ENCODE results near the gene CABP2.
A peak's percentile ranks its signal among the peaks of the same experiment; 100 is the strongest.
"Not testable (repeated sequence)": the region's sequence is repeated elsewhere in the genome, so short reads cannot be mapped to it uniquely, and the experiment has no call there.

CABP2 gene

DNA sequence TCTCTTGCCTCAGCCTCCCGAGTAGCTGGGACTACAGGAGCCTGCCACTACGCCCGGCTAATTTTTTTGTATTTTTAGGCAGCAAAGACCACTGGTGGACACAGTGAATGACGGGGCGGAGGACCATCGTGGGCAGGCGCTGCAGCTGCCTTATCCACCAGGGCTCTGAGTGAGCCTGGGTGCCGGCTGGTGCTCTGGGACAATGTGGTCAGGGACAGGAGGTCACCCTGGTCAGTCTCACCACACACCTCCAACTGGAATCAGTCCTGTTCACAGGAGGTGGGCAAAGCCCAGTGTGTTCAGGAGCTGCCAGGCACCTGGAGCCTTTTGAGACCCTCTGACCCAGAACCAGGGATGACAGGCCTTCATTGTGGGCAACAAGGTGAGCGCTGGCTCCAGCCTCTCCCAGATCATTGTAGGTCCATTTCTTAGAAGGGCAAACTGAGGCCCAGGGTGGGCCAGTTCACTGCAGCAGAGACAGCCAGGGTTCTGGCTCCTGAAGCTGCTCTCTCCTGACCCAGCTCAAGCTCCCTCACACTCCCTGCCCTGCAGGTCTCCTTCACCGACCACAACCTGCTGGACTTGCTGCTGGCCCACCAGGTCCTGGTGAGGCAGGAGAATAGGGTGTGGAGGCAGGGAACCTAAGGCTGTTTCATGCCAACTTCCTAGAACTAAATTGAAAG is 15.7 kb upstream of the CABP2 start:
- DNase-seq (ENCODE audit: low read depth), result no peak

DNA sequence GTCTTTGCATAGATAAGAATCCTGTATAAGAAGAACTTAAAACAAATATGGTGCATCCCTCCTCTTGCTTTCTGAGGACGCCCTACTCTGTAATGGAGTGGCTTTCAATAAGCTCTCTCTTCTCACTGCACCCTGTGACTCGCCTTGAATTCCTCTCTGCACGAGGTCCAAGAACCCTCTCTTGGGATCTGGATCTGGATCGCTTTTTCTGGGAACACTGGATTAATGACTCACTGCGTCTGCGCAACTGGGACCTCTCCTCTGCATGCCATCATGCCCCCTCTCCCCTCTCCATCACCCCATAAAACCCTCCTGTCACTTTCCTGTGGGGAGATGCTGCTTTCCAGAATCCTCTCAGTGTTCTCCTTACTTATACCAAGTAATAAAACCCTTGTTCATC is 15.1 kb upstream of the CABP2 start:
- no peak for DNase-seq (ENCODE audit: low read depth)

DNA sequence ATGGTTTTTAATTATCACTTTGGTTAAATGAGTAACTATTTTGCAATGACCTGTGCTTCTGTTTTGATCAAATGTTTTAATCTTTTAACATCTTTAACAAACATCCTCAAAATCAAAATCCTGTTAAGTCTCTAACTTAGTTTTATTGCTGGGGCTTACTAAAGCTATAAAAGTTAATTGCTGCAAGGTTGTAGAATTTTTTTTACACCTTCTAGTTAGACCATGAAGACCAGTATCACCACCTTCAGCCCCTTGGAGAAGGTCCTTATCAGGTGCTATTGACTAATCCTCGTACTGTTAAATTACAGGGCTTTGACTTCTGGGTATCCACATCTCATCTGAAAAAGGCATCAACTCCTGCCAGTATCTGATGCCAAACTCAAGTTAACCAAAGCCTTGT is 12.3 kb upstream of the CABP2 start:
- DNase-seq (ENCODE audit: low read depth), result no peak

DNA sequence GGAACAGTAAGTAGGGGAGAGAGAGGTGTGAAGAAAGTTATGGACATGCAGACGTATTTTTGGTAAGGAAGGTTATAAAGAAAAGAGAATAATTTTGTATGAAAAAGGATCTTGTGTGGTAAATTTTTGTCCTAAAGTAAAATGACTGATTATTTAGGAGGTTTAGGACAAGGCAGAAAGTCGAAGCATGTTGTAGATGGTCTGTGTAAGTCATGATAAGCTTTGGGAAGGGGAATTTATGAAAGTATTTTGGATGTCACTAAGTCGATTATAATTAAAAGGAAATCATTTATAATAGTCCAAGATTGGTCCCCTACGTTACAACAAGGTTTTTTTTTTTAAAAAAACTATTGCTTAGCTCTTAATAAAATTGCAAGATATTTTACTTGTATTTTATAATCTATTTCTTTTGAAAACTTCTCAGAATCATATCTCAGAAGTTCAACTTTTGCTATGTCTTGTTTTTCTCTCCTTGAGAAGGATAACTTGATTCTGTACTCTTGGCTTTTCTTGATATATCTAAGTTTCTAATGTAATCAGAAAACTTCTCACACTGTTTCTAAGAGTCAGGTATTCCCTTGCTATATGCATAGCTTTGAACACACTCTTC is 10.9 kb upstream of the CABP2 start:
- DNase-seq (ENCODE audit: low read depth), result no peak

DNA sequence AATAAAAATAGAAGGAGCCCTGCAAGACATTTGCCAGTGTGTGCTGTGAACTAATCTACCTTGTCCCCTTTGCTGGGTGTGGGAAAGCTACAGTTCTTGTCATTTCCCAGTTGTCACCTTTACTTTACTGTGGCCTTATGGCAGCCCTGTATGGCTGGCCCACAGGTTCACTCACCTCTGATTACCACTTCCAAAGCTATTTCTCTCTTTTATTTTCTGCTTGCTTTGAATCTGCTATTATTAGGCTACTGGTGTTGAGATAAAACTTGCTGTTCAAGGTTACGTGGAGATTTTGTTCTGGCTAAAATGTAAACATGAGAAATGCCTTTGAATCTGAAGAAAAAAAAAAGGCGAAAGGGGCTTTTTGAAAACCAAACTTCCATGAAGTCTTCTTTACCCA is 9.6 kb upstream of the CABP2 start:
- no peak for DNase-seq (ENCODE audit: low read depth)

DNA sequence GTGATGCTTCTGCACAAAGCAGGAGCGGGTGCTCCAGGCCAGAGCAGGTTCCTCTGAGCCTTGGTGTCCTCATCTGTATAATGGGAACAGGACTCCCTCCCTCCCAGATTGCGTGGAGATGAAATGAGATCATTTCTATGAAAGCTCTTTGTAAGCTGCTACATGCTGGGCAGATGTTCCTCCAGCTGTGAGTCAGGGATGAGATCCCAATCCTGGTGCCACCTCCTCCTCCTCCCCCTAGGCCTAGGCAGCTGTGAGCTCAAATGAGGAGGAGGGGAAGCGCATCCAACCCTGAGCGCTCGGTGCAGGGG is 7.0 kb upstream of the CABP2 start:
- no peak for DNase-seq (ENCODE audit: low read depth)

DNA sequence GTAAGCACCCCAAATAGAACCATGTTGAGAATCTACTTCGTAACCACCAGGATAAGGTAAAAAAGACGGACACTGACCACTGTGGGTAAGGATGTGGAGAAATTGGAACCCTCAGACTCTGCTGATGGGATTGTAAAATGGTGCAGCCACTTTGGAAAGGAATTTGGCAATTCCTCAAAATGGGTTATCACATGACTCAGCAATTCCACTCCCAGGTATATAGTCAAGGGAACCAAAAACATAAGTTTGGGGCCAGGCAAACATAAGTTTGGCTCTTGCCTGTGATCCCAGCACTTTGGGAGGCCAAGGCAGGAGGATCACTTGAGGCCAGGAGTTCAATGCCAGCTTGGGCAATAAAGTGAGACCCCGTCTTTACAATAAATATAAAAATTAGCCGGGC is 5.1 kb upstream of the CABP2 start:
- DNase-seq (ENCODE audit: low read depth), result no peak

DNA sequence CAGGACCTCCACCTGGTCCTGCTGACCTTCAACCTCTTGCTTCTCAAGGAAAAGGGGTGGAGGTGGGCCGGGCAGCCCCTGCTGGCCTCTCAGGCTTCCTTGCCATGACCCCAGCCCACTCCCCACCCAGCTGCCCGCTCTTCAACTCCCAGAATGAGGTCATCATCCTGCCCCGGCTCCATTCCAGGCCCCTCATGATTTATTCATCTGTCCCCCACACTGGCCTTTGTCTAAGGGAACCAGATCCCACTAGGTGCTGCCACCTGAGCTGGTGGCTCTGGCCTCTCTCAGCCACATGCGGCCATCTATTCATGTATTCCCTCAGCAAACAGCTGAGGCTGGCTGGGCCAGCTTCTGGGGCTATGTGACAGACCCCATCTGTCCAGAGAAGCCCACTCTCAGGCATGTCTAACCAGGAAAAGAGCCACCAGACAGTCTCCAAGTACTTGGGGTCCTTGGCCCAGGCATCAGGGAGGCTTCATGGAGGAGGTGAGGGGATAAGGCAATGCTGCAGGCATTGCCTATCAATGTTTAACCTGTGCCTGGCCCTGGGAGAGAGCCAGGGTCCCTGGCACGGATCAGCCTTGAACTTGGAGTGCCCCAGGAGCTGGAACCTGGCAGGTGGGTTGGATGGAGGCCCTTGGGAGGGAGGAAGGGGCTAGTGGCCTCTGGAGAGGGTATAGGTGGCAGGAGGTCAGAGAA is 2.2 kb upstream of the CABP2 start:
- no peak for DNase-seq (ENCODE audit: low read depth)

DNA sequence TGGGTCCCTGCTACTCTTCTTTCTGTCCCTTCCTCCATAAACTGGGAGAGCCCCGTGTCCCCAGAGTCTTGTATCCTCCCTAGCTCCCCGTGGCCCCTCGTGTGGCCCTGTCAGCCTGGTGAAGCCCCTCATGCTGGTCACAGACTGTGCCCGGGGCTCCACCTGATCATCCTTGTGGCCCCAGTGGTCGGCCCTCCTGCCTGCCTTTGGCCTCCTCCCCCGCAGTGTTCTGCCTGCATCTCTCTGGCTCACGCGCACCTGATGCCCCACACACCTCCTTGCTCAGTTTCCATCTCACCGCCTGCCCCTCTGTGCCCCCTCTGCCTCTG is 1.2 kb upstream of the CABP2 start:
- no peak for DNase-seq (ENCODE audit: low read depth)

DNA sequence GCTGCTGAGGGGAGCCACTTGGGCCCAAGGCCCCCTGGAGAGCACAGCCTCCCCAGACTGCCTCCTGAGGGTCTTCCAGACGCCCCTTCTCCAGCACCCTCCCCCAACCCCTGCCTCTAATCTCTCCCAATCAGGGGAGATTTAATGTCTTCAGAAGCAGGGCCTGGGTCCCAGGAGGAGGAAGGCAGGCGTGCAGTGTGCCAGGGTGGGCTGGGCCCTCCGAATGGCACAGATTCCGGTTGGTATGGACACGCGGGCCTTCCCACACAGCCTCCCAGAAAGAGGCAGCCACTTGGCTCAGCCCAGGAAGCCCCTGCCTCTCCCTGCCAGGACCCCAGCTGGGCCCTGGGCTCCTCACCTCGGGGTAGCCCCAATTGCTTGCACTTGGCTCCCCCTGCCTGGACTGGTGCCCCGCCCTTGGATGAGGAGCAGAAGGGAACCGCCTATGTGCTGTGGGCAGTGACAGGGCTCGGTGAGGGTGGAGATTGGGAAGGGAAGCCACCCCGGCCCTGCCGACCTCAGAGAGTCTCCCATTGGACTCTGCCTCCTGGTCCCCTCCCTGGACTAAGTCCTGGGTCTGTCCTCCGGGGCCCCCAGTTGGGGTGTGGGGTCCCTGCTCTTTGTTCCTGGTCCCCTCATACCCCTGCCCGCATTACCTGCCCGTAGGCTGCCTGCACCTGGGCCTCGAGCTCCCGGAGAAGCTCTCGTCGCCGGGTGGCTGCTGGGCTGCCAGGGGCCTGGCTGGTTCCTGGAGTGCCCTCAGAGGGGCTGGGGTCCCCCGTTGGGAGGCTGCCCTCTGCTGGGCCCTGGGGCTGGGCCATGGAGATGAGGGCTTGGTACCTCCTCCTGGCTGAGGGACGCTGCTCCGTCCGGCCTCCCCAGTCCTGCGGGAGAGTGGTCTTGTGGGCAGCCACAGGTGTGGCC is 572 bp upstream of the CABP2 start:
- DNase-seq (ENCODE audit: low read depth), result no peak

DNA sequence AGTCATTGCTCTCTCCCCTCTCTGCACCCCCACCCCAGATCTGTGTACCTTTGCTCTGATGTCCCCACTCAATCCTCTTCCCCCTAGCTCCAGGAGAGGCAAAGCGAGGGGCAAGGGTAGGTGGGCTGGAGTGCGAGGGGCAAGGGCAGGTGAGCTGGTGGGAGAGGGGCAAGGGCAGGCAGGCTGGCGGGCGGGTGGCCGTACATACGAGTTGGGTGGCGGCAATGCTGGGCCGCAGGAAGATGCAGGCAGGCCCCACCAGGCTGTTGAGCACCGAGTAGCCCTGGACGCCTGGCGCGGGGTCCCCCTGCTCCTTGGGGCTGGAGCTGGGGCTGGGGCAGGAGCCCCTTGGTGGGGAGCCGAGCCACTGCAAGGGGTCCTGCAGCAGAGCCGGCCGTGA is 908 bp downstream of the CABP2 start:
- no peak for DNase-seq (ENCODE audit: low read depth)

DNA sequence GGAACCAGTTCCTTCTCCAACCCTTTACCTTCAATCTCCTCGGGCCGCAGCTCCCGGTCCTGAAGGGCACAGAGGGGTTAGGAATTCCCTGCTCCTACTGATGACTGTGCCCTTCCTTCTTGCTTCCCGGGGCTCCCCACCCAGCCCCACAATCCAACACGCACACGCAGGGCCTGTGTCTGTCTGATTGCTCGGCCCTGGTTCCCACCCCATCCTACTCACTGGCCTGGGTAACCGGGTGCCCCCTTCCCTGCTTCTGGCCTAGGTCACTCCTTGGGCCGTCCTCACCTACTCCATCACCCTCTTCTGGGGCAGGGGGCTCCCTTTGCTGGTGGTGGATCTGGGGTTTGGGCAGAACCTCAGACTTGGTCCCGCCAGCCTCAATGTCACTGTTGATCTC is 1.3 kb downstream of the CABP2 start:
- DNase-seq (ENCODE audit: low read depth), result no peak

DNA sequence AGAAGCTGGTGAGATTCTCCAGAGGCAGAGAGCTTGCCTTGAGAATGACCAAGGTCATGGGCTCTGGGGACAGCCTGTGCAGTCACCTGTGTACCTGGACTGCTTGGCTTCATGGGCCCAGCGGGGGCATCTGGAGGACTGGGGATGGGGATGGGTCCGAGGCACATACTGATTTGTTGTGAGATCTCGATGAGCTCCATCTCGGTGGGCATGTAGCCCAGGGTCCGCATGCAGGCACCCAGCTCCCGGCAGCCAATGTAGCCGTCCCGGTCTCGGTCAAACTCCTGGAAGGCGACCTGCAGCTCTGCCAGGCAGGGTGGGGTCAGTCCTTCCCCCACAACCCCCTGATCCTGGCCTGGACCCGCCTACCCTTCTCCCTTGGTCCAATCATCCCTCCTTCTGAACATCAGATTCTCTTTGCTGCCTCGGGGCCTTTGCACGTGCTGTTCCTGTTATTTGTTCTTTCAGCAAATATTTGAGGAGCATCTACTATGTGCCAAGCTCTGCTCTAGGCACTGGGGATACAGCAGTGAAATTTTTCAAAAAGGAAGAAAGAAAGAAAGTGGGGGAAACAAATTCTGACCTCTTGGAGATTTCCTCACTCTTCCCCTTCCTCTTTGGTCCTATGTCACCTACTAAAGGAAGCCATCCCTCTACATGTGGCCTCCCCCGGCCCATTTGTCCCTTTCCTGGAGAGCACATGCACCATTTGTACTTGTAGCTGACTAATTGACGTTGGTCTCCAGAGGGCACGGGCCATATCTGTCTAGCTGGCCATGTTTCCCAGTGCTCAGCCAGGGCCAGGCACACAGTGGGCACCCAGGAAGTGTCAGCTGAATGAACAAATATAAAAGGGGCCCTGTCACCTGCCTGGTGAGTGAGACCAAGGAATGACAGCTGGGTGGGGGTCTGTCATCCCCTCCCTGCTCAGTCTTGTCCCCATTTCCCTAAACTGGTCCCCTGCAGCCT is 2.1 kb downstream of the CABP2 start:
- DNase-seq (ENCODE audit: low read depth), result no peak

DNA sequence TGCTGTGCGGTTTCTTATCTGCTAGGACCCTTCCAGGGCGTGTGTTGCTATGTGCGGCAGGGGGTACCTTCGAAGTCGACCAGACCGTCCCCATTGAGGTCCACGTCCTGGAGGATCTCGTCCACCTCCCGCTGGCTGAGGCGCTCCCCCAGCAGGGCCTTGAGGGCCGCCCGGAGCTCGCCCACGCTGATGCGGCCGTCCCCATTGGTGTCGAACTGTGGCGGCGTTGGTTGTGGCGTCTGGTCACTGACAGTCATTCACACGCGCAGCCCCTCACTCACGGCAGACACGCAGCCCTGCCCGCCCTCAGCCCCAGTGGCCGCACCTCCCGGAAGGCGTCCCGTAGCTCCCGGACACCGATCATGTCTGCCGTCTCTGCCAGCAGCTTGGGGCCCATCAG is 3.5 kb downstream of the CABP2 start:
- no peak for DNase-seq (ENCODE audit: low read depth)

DNA sequence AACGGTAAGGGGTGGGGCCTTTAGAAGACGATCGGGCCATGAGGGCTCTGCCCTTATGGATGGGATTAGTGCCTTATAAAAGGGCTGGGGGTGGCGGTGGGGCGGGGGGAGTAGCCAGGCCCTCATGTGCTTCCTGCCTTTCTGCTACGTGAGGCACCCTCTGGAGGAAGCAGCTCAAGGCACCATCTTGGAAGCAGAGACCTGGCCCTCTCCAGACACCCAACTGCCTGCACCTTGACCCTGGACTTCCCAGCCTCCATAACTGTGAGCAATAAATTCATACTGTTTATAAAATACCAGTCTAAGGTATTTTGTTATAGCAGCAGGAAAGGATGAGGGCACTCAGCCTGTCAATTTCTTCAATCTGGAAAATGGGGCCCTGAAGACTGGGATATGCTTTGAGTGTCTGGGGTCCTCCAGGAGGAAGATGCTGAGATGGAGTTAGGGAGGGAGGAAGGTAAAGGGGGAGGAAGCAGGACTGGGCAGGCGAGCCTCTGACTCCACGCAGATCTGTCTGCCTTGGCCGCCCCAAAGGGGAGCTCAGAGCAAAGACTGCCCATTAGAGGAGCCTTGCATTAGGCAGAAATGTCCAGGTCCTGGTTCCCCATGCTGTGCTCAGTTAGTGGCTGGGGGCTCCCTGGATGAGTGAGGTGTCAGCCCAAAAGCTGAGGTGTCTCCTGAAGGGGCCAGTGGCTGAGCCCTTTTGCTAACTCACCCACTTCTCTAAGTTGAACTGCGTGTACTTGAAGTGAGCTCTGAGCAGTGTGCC is 5.3 kb downstream of the CABP2 start:
- DNase-seq (ENCODE audit: low read depth), result no peak

DNA sequence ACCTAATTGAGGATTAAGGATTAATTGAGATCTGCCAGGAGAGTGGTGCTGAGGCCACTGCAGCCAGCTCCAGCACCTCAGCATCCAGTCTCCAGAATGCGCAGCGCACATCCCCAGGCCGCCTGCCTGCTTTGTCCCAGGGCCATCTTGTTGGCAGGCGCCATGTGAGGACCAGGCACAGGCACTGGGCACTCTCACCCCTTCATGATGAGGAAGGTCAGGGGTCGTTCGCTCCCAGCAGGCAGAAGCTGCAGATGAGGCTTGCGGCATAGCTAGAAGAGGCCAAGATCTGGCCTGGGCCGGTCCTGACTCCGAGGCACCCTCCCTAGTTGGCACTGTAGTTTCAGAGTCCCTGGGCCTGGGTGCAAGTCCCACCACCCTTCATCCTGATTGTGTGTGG is 6.4 kb downstream of the CABP2 start:
- no peak for DNase-seq (ENCODE audit: low read depth)

DNA sequence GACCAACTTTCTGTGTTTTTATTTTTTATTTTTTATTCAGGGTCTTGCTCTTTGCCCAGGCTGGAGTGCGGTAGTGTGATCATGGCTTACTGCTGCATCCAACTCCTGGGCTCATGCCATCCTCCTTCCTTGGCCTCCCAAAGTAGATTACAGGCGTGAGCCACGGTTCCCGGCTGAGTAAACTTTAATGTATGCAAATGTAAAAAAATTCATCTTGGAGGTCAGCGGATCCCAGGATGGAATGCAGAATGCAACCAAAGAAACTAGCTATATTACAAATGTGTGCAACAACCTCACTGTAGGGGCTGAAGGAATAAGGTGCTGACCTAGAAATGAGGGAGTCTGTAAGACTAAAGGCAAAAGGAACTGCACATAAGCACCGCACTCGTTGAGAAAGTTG is 9.1 kb downstream of the CABP2 start:
- no peak for DNase-seq (ENCODE audit: low read depth)

DNA sequence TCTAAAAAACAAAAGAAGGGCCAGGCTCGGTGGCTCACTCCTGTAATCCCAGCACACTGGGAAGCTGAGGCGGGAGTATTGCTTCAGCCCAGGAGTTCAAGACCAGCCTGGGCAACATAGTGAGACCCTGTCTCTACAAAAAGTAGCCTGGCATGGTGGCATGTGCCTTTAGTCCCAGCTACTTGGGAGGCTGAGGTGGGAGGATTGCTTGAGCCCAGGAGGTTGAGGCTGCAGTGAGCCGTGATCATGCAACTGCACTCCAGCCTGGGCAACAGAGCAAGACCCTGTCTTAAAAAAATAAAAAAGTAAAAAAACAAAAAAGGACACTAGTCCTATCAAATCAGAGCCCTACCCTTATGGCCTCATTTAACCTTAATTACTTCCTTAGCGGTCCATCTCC is 11.7 kb downstream of the CABP2 start:
- not testable (repeated sequence) for DNase-seq (ENCODE audit: low read depth)

DNA sequence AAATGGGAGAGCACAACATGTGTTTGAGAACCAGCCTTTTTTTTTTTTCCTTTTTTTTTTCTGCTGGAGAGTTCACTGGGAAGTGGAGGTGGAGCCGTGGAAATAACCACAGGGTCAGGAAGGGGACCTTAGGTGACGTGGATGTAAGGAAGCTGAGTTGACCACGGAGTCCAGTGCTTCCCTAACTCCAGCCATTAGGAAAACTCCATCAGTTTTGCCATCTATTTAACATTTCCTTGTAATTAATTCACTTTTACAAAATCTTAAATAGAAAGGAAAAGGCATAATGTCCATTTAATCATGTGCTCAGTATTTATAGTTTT is 13.3 kb downstream of the CABP2 start:
- no peak for DNase-seq (ENCODE audit: low read depth)

DNA sequence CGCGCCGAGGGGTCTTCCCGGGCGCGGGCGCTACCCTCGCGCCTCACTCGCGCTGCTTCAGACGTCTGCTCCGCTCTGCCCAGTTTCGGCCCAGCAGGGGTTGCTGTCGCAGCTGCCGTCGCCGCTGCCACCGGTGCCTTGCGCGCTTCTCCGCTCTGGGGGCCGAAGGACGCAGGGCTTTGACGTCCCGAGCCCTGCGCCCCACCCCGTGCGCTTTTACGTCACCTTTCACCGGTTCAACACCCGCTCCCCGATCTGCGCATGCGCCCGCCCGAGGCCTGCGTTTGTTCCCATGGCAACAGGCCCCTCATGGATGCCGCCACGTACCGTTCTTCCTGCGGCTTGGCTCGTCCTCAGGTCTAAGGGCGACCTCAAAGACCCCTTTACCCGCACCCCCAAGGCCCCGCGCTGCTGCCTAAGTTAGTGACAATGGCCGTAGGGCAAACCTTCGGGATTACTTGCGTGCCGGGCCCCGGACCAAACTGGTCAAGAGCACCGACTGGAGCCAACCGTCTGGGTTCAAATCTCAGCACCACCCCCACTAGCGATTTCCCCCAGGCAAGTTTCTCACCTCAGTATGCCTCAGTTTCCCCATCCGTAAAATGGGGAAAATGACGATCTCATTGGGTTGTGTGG is 14.6 kb downstream of the CABP2 start:
- peak; percentile 99 for DNase-seq (ENCODE audit: low read depth)

Data from activated T-helper 9 cell treated with anti-CD3 and anti-CD28 coated beads, Interleukin-2, amount 50 U/mL, for 16 hours (primary cell).